GM18517 (cell line): ENCODE measurements around the gene COL6A2.
"Not testable (repeated sequence)": the region's sequence is repeated elsewhere in the genome, so short reads cannot be mapped to it uniquely, and the experiment has no call there.

Experiments
- ATAC-seq: cut with Tn5 transposase; IDR thresholded peaks from one replicate; pipeline ENCODE4 v1.9.1; 2021; ENCODE audit warnings: mild to moderate bottlenecking, moderate library complexity; ENCODE audit not compliant: unreplicated experiment

Gene COL6A2

DNA sequence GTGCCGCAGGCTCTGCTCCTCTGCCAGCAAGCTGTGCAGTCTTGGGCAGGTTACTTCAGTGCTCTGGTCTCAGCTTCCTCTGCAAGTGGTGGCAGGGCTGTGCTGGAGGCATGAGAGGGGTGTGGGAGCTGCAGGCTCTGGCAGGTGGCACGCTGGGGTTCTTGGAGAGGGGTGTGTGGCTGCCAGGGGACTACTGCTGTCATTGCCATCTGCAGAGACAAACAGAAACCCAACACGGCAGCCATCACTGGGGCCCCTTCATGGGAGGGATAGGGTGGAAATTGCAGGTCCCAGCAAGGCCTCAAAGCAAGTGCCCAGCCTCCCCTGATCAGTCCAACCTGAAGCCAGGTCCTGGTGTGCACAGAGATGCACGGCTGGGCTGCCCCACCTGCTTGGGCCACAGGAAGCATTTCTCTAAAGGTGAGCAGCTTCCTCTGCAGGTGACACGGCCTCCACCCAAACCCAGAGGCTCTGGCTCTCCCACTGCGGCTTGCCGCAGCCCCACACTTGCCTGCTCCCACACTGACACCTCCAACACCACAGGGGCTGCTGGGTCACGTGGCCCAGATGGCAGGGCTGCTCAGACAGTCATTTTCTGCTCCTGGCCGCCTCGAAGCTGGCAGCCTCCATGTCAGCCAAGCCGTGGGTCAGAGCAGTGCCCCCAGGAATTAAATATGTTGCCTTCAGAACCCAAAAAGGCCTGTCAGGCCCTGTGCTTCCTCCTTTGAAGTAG, 4.1 kb upstream of the COL6A2 start:
- no peak for ATAC-seq

DNA sequence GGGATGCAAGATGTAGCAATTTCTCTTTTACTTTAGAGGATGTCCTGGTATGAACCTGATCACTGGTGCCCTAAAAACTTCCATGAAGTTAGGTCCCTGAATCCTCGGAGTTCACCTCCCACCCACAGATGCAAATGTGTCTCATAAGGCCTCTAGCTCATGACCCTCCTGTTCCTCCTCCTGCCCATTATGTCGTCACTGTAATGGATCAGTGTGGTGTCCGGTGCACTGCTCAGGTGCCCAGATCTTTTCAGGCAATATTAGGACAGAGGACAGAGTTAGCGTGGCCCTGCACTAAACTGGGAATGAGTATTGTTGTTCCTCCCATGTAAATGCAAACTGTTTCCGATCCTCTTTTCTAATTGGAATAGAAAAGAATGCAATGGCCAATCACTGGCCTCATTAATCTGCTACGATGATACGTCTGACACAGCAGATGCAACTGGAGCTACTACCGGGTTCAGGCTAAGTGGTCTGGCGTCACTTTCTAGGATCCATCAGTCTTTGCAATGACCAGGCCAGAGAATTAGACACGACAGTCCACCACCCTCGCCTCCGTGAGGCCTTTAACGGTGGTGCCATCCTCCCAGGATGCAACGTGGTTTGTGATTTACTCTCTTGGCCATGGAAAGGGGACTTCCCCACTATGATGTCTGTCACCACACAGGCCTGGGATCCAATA, 3.4 kb upstream of the COL6A2 start:
- ATAC-seq, result no peak

DNA sequence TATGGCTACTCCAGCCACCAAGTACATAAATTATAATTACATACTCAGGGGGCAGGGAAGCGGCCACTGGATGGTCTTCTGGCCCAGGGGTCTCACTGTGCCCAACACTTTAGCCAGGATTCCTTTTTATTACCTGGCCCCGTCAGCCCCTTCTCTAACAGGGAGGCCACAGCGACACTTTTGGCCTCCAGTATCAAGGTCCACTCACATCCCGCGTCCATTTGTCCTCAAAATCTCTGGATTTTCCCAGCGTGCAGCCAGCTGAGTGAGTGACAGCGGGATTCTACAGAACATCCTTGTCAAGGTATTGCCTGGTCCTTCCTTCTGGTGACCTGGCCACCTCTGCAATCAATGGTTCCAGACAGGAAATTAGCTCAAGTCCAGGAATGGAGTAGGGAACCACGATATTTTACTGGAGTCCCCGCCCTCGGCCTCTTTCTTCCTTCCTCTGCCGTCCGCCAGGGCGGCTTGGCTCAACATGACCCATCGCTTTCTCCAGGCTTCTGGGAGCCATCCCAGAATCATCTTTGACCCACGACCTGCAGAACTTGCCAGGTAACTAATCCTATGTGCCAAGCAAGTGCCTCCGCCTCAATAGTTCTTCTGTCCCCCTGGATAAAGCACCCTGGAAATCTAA, 2.7 kb upstream of the COL6A2 start:
- ATAC-seq, result no peak

DNA sequence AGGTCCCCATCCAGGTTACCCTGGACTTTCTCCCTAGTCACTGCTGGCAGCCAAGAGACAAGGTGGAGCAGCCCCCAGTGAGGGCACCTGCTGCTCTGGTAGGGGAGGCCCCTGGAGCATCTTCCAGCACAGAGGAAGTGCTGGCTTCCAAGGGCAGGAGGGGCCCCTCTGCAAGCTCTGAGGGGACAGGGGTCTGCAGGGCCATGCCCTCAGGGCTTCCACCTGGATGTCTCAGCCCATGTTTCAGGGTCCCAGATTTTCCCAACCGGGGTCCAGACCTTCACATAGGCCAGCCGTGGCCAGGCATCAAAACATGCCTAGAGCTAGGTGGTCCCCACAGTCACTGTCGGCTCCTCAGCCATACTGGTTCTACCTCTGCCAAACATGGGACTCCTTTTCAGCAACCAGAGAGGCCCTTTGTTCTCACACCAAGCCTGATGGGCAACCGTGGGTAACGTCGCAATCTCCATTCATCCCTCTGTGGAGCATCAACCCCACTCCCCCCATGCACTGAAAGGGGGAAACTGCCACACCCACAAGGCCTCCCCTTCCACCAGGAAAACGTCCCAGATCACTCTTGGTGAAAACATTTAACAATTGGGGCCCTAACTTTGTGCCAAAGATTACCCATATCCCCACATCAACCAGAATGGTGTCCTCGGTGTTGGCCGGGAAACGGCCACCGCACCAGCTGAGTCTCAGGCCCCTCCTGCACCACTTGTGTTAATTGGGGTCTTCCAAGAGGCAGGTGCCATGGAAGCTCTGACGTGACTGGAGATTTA, 1.9 kb upstream of the COL6A2 start:
- ATAC-seq, result no peak

DNA sequence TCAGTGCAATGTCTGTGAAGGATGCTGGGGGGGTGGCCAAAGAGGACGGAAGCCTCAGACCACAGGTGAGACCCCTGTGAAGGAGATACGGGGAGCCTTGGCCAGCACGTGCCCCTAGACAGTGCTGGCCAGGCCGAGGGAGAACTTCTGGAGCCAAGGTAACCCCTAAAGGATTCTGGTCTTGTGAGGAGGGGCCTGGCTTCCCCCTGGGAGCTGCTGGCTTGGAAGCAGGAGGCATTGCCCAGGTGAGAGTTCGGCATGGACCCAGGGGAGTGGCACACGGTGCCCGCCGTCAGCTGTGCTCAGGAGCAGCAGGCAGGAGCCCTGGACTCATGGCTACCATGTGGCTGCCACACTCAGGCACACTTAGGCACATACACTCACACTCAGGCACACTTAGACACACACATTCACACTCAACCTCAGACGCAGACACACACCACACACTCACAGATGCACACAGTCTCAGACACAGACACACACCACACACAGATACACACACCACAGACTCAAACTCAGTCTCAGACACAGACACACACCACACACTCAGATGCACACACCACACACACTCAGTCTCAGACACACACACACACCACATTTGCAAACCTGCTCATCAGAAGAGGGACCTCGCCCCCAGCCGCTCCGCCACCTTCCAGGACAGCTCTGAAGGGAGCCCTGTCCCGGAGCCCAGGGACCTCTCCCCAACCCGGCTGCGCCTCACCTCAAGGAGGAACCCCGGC, 1.1 kb upstream of the COL6A2 start:
- no peak for ATAC-seq

DNA sequence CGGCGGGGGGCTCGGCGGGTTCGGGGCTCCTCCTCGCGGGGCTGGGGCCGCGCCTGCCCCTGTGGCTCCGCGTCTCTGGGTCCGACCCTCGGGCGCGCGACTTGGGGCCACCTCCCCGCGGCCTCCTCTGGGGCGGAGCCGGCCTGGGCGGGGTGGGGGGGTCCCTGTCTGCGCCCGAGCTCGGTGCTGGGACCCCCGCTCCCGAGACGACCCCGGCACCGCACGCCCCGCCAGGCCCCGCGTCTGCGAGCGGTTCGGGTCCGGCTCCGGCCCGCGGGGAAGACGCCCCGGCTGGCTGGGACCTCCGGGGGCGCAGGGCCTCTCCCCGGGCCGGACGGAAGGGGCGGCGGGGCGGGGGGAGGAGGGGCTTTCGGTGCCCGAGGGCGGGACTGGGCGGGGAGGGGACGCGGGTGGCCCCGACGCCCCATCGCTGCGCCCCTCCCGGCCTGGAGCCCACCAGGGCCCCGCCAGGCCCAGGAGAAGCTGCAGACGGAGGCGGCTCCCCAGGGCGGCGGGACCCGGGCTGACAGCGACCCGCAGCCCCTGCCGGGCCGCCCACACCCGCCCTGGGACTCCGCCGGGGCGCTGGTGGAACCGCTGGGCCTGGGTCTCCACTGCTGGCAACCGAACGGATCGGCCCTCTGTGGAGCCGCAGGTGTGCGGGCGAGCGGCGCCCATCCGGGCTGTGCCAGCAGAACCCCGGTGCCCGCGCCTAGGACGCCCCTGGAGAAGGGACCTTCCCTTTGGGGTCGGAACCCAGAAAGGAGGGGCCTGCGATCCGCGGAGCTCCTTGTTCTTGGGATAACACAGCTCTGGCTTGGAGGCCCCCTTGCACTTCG, 610 bp downstream of the COL6A2 start:
- ATAC-seq, result no peak

DNA sequence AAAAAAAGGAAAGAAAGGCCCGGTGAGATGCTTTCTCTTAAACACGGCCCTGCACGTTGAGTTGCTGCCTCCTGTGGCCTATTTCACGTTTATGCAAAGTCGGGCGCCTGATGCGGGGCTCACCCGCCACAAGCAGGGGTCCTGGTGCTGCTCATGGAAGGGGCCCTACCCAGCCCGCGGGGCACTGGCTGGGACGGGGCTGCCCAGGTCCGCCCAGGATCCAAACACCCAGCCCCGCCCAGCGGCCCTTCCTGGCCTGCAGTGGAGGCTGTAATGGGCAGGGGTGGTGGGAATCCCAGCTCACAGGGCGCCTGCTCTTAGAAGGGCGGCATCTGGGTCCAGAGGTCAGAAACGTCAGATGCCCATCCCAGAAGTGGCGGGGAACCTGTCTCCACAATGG, 1.6 kb downstream of the COL6A2 start:
- ATAC-seq, result no peak

DNA sequence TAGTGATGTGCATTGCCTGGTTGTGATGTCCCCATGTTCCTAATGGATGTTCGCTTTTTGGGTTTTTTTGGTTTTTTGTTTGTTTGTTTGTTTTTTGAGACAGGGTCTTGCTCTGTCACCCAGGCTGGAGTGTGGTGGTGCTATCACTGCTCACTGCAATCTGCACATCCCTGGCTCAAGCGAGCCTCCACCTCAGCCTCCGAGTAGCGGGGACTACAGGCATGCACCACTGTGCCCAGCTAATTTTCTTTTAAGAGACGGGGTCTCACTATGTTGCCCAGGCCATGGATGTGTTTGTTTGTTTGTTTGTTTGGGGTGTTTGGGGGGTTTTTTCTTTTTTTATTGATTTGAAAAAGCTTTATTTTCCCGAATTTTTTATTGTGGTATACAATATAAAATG, 2.1 kb downstream of the COL6A2 start:
- ATAC-seq, result no peak

DNA sequence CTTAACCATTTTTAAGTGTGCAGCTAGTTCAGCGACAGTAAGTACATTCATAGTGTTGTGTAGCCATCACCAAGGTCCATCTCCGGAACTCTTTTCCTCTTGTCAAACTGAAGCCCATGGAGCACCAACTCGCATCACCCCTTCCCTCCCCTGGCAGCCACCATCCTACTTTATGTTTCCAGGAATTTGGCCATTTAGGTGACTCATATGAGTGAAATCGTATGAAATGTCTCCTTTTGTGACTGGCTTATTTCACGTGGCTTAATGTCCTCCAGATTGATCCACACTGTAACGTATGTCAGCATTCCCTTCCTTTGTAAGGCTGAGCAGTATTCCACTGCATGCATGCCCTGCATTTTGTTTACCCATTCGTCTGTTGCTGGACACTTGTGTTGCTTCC, 2.5 kb downstream of the COL6A2 start:
- no peak for ATAC-seq

DNA sequence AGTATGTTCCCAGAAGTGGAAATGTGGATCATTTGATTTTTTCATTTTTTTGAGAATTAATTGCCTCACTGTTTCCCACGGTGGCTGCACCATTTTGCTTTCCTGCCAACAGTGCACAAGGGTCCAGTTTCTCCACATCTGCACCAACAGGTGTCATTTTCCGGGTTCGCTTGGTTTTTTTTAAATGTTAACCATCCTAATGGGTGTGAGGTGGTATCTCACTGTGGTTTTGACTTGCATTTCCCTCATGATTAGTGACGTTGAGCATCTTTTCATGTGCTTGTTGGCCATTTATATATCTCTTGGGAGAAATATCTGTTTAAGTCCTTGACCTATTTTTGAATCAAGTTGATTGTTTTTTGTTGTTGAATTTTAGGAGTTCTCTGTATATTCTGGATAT, 3.0 kb downstream of the COL6A2 start:
- no peak for ATAC-seq

DNA sequence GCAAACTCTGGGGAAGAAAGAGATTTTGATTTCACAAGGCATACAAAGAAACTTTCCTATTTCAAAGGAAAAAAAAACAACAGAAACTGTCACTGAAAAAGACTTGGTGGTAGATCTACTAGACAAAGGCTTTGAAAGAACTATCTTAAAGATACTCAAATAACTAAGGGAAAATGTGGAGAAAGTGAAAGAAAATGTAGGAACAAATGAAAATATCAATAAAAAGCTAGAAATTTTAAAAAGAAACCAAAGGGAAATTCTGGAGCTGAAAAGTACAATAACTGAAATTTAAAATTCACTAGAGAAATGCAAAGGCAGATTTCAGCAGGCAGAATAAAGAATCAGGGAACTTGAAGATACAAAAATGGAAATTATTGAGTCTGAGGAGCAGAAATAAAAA, 6.2 kb downstream of the COL6A2 start:
- no peak for ATAC-seq

DNA sequence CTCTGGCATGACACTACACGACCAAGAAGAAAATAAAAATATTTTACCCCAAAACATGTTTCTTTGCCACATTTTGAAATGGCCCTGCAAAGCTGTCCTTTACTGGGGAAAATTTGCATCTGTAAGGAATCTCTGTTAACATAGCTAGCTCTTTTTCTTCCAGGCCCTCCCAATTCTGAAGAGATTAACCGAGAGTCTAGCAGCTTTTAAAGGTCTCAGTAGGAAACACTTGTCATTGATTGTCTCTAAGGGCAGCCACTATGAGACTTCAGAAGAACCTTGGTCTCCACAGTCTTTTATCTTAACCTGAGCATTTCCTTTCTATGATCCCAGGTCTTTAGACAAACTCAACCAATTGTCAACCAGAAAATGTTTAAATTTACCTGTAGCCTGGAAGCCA, 9.5 kb downstream of the COL6A2 start:
- ATAC-seq, result not testable (repeated sequence)

DNA sequence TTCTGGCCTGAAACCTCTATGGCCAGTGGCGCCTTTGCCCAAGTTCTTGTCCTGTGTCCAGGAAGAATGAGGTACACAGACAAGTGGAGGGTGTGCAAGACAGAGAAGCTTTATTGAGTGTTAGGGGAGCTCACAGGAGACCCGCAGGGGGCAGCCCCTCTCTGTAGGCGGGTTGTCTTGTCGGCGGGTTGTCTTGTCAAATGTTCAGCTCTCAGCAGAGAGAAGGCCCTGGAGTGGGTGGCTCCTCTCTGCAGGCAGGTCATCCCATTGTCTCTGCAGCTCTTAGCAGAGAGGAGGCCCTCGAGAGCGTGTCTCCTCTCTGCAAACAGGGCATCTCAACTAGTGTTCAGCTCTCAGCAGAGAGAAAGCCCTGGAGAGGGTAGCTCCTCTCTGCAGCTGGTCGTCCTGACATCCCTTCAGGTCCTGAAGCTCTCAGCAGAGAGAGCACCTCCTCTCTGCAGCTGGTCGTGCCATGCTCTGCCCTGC, 11.0 kb downstream of the COL6A2 start:
- ATAC-seq, result no peak

DNA sequence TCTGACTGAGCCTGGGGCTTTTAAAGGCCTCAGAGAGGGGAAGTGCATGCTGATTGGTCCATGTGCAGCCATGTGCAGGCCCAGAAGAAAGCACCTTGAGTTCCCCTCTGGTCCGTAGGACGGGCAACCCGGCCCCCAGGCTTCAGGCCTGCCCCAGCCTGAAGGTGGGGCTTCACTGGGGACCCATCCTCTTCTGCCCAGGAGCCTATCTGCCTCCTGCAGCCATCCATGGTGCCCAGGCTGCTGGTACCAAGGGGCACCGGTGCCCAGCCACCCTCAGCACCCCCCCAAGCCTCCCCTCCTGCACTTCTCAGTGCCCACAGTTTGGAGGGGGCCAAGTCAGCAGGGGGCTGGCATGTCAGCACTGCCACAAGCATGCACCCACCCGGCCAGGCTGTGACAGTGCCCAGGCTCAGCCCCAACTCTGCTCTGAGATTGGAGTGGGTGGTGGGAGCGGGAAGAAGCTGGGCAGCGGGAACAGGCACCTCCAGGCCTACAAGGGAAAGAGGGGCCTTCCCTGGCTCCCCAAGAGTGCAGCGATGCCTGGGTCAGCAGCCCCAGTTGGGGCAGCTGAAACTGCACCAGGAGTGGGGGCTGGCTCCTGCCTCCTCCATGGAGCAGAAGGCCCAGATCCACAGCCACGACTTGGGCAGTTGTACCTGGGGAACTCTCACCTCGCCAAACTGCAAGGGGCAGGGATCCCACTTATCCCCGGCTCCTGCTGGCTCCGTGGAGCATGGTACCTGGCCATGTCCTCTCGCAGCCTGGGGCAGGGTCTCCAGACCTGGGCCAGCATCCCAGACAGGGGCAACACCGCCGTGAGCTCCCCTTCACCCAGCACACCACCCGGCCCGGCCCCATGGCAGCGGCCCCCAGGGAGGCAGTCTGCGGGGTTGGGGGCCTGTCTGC, 11.7 kb downstream of the COL6A2 start:
- no peak for ATAC-seq

DNA sequence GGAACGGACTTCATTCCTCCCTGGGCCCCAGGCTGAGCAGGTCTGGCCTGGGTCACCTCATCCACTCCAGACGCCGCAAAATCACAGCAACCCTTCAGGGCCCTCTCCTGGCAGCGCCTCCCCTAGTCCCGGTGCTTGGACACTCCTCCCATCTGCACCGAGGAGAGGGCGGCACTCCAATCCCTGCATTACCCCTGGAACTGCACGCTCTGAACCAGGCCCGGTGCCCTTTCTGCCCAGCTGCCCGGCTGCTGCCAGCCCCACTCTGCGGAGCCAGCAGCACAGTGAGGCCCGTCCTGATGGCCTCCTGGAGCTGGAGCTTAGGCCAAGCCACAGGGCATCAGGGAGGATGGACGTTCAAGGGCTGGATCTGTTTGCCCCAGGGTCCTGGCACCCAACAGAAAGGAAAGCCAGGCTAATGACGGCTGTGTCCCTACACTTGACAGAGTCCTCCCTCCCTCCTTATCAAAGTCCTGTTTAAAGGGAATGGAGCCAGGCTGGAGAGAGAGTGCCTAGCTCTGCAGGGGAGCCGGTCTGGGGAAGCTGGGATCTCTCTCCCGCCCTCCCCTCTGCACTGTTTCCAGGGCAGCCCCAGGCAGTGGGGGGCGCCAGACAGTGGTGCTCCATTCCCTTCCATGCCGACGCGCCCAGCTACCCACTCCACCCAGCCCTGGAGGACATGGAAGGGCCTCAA, 12.7 kb downstream of the COL6A2 start:
- ATAC-seq, result no peak

DNA sequence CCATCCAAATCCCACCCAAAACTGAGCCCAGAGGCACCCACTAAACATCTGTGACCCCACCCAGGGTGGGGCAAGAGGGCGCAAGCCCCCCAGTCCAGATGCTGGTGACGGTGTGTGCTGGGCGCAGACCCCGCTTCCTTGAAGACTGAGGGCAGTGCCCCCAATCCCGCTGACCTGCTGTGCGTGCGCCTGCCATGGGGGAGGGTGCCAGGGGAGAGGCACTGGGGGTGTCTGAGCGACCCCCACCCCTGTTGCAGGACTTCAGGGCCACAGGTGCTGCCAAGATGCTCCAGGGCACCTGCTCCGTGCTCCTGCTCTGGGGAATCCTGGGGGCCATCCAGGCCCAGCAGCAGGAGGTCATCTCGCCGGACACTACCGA, 13.3 kb downstream of the COL6A2 start:
- ATAC-seq, result no peak

DNA sequence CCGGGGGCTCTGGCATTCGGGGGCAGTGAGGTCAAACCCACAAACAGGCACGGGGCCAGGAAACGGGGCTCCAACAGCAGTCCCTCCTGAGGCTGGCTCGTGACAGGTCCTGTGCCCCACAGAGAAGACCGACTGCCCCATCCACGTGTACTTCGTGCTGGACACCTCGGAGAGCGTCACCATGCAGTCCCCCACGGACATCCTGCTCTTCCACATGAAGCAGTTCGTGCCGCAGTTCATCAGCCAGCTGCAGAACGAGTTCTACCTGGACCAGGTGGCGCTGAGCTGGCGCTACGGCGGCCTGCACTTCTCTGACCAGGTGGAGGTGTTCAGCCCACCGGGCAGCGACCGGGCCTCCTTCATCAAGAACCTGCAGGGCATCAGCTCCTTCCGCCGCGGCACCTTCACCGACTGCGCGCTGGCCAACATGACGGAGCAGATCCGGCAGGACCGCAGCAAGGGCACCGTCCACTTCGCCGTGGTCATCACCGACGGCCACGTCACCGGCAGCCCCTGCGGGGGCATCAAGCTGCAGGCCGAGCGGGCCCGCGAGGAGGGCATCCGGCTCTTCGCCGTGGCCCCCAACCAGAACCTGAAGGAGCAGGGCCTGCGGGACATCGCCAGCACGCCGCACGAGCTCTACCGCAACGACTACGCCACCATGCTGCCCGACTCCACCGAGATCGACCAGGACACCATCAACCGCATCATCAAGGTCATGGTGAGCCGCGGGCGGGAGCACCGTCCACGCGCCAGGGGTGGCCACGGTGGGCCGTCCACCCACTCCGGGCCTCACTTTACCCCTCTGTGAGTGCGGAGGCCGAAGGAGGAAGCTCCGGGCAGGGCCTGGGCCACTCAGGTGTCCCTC, 14.2 kb downstream of the COL6A2 start:
- ATAC-seq, result no peak
